ENCODE data around the gene FBXO34. TPM values are rescaled to one million over a fixed set of nuclear protein-coding genes. Genes with fewer than 3 reads are reported as not detected.

The FBXO34 gene
- total RNA-seq, 4 donors from 2014 or later = 60.0 to 88.5 (median 81.9) TPM

GRCh38 chr14:55352201-55352600 lies 81.0 kb downstream of the FBXO34 start:
- Histone ChIP-seq H3K27me3 (no peaks in the 10 kb centered on the region), H3K27ac (peak overlapping the region in 2 of 3 donors; percentile 26 to 58), H3K9me3 (no peaks in the 10 kb centered on the region), H3K4me3 (replicated peaks in 1 of 3) (no peak overlapping the region), H3K36me3 (peaks cover 0 to 4% of the 10 kb centered on the region in 2 donors), H3K4me1 (peaks cover 45 to 60% of the 10 kb centered on the region in 2 donors)
- 92 to 95% methylated on average over 9 of the region's 9 CpGs for WGBS, 2 donors
- no peak for DNase-seq
- TF ChIP-seq POLR2A (IDR thresholded peaks at IDR 0.05) (no peak), CTCF (IDR thresholded peaks at IDR 0.05) (no peak)
- intact Hi-C loops (cut with DNase I) = loop anchor here (10.0 kb wide), 1 partner anchor 107 kb away; no protein-coding TSS in a partner anchor

- DNase-seq = no peak
- Histone ChIP-seq H3K4me1 (peaks cover 28 to 44% of the 10 kb centered on the region in 2 donors), H3K27ac (peak overlapping the region in 2 of 3 donors; percentile 11 to 14), H3K27me3 (no peaks in the 10 kb centered on the region), H3K9me3 (no peaks in the 10 kb centered on the region), H3K36me3 (peaks cover 0 to 4% of the 10 kb centered on the region in 2 donors), H3K4me3 (replicated peaks in 1 of 3) (no peak overlapping the region)
- WGBS, 2 donors = 88 to 91% methylated on average over 11 of the region's 11 CpGs
- intact Hi-C loops (cut with DNase I) = loop anchor here (10.0 kb wide), 1 partner anchor 109 kb away; no protein-coding TSS in a partner anchor
- TF ChIP-seq CTCF (IDR thresholded peaks at IDR 0.05) (no peak), POLR2A (IDR thresholded peaks at IDR 0.05) (no peak)
Observed at GRCh38 chr14:55353686-55354467, 82.7 kb downstream of the FBXO34 start.

GRCh38 chr14:55354500-55354899 lies 83.3 kb downstream of the FBXO34 start:
- 33 to 47% methylated on average over 5 of the region's 5 CpGs for WGBS, 2 donors
- H3K4me3 ChIP-seq (replicated peaks in 1 of 3) = no peak overlapping the region
- peaks cover 23 to 39% of the 10 kb centered on the region in 2 donors for H3K4me1 ChIP-seq
- H3K9me3 ChIP-seq = no peaks in the 10 kb centered on the region
- H3K27ac ChIP-seq = peak overlapping the region; percentile 11 to 40 (median 14)
- H3K36me3 ChIP-seq = peaks cover 0 to 4% of the 10 kb centered on the region in 2 donors
- intact Hi-C loops (cut with DNase I) = loop anchor here (10.0 kb wide), 1 partner anchor 110 kb away; no protein-coding TSS in a partner anchor
- no peaks in the 10 kb centered on the region for H3K27me3 ChIP-seq
- DNase-seq = peak; percentile 61 to 68
- TF ChIP-seq POLR2A (IDR thresholded peaks at IDR 0.05) (no peak), CTCF (IDR thresholded peaks at IDR 0.05) (peak; percentile 33 to 84 (median 58))

GRCh38 chr14:55355922-55356321 lies 84.7 kb downstream of the FBXO34 start:
- no peak overlapping the region for H3K27ac ChIP-seq

More at GRCh38 chr14:55355922-55356321, 84.7 kb downstream of the FBXO34 start:
- Histone ChIP-seq H3K4me1 (peaks cover 12 to 31% of the 10 kb centered on the region in 2 donors), H3K9me3 (no peaks in the 10 kb centered on the region), H3K4me3 (replicated peaks in 1 of 3) (no peak overlapping the region), H3K27me3 (no peaks in the 10 kb centered on the region), H3K36me3 (peaks cover 0 to 4% of the 10 kb centered on the region in 2 donors)
- DNase-seq = no peak
- 89 to 90% methylated on average over 6 of the region's 6 CpGs for WGBS, 2 donors
- intact Hi-C loops (cut with DNase I) = loop anchor here (10.0 kb wide), 1 partner anchor 111 kb away; no protein-coding TSS in a partner anchor
- no peak for TF ChIP-seq CTCF (IDR thresholded peaks at IDR 0.05)
- no peak for TF ChIP-seq POLR2A (IDR thresholded peaks at IDR 0.05)

All from thyroid gland (tissue), 4 donors.